ENCODE results near the gene MPL. TPM values are rescaled to one million over a fixed set of nuclear protein-coding genes. Genes with fewer than 3 reads are reported as not detected.

Gene MPL
- total RNA-seq, 1 experiment from 2014 or later: not detected

DNA sequence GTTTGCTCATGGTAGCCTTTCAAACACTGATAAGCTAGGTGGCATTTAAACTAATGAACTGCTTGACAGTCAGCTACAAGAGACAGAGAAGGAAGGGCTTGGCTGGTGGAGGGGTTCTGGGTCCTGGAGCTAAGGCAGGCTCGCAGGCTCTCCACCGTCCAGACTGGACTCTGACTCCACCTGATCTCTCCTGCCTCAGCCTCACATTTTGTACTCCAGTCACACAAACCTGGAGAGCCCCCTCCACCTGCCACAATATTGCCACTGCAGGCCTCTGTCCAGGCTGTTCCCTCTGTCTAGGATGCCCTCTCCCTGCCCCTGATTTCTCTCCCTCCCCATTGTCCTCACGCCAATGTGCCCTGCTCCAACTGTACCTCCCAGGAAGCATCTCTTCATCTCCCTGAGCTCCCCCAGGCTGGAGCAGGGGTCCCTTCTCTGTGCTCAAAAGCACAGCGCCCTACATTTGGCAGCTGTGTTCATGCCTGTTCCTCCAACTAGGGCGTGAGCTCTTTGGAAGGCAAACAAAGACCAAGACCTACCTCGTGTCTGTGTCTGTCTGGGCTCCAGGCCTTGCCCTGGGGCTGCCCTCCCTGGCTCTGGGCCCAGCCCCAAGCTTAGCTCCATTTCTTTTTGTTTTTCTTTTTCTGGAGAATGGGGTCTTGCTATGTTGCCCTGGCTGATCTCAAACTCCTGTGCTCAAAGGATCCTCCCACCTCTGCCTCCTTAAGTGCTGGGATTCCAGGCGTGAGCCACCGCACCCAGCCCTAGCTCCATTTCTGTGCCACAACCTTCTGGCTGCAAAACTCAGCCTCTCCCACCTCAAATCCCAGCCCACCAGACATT lies 33.9 kb upstream of the MPL start:
- no peaks in the 10 kb centered on the region for H3K9me2 ChIP-seq (ENCODE audit: insufficient read depth)
- no peak overlapping the region for H3K27ac ChIP-seq (ENCODE audit: low read depth, low read length)
- no peak for ATAC-seq
- H3K4me3 ChIP-seq (replicated peaks in 1 of 2; ENCODE audit: low read depth in 1 of 2, low read length in 2 of 2): no peak overlapping the region
- POLR2A ChIA-PET: no interaction called here
- TF ChIP-seq ZFX (IDR thresholded peaks at IDR 0.05): no peak
- TF ChIP-seq CEBPB (IDR thresholded peaks at IDR 0.05; ENCODE audit: low read depth): no peak
- no peak for TF ChIP-seq EGR1 (IDR thresholded peaks at IDR 0.05; ENCODE audit: low read depth)
- TF ChIP-seq SP1 (IDR thresholded peaks at IDR 0.05; ENCODE audit: low read depth): no peak
- TF ChIP-seq CBX3 (IDR thresholded peaks at IDR 0.05; ENCODE audit: low read depth): no peak
- no peak for TF ChIP-seq EZH2 (IDR thresholded peaks at IDR 0.05)
- no peak for TF ChIP-seq YY1 (IDR thresholded peaks at IDR 0.05; ENCODE audit: extremely low read depth, insufficient replicate concordance, low read depth, low read length)
- TF ChIP-seq RAD21 (IDR thresholded peaks at IDR 0.05; ENCODE audit: low read depth): no peak
- no peak for TF ChIP-seq SRF (IDR thresholded peaks at IDR 0.05; ENCODE audit: low read depth)
- no peak for TF ChIP-seq TCF7L2 (IDR thresholded peaks at IDR 0.05; ENCODE audit: borderline replicate concordance, extremely low read depth, insufficient read depth, insufficient read length)
- TF ChIP-seq, protein P1, sequence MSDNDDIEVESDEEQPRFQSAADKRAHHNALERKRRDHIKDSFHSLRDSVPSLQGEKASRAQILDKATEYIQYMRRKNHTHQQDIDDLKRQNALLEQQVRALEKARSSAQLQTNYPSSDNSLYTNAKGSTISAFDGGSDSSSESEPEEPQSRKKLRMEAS (IDR thresholded peaks at IDR 0.05): no peak
- no peak overlapping the region for H3K9ac ChIP-seq (ENCODE audit: low read length)
- H4K20me1 ChIP-seq (ENCODE audit: insufficient read depth): no peaks in the 10 kb centered on the region
- no peak overlapping the region for H3K4me2 ChIP-seq (ENCODE audit: low read length)
- no peaks in the 10 kb centered on the region for H3K79me2 ChIP-seq (ENCODE audit: insufficient read depth, low read length)
- no peaks in the 10 kb centered on the region for H3K27me3 ChIP-seq (ENCODE audit: insufficient read depth, low read length)
- no TSS peak for BruUV-seq (replicated peaks)
- H3K4me1 ChIP-seq (ENCODE audit: control insufficient read depth in 1 of 2, insufficient read depth in 2 of 2, low read length in 2 of 2): peaks cover 0 to 7% of the 10 kb centered on the region in 2 experiments; a peak in 1 of 4 replicates
- intact Hi-C loops (cut with micrococcal nuclease): no loop called here
- H3K9me3 ChIP-seq (ENCODE audit: control insufficient read depth in 1 of 2, insufficient read depth in 1 of 2, low read depth in 1 of 2, low read length in 2 of 2): no peaks in the 10 kb centered on the region
- no peak for DNase-seq (ENCODE audit: low read depth, low spot score)
- no peaks in the 10 kb centered on the region for H3K36me3 ChIP-seq (ENCODE audit: control insufficient read depth in 1 of 2, insufficient read depth in 2 of 2, low read length in 2 of 2)
- RAD21 ChIA-PET (ENCODE audit: low non-redundant PET in 1 of 2, low total read pairs in 2 of 2, uncharacterized antibody in 2 of 2, unreplicated experiment in 2 of 2): no interaction called here
- CTCF ChIA-PET: no interaction called here
- no peak overlapping the region for H2AFZ ChIP-seq (ENCODE audit: low read depth, low read length, poor library complexity, severe bottlenecking)

DNA sequence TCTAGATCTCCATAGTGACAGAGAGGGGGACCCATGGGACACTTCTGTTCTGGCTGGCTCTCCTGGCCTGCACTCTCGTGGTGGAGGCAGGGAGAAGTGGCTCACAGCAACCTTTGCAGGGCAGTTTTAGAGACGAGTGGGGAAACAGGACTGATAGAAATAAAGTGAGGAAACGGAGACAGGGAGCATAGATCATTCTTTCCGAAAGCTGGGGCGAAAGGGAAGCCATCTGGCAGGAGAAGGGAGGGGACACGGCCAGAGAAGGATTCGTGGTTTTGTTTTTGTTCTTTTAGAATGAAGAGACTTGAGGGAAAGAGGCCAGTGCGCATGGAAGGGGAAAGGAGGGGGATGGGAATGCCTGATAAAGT lies 33.3 kb upstream of the MPL start:
- TF ChIP-seq POLR2AphosphoS5 (IDR thresholded peaks at IDR 0.05; ENCODE audit: low read depth, low read length) (no peak), EZH2 (IDR thresholded peaks at IDR 0.05) (no peak), YY1 (IDR thresholded peaks at IDR 0.05; ENCODE audit: extremely low read depth, insufficient replicate concordance, low read depth, low read length) (no peak), EGR1 (IDR thresholded peaks at IDR 0.05; ENCODE audit: low read depth) (no peak)
- TF ChIP-seq, protein P2, sequence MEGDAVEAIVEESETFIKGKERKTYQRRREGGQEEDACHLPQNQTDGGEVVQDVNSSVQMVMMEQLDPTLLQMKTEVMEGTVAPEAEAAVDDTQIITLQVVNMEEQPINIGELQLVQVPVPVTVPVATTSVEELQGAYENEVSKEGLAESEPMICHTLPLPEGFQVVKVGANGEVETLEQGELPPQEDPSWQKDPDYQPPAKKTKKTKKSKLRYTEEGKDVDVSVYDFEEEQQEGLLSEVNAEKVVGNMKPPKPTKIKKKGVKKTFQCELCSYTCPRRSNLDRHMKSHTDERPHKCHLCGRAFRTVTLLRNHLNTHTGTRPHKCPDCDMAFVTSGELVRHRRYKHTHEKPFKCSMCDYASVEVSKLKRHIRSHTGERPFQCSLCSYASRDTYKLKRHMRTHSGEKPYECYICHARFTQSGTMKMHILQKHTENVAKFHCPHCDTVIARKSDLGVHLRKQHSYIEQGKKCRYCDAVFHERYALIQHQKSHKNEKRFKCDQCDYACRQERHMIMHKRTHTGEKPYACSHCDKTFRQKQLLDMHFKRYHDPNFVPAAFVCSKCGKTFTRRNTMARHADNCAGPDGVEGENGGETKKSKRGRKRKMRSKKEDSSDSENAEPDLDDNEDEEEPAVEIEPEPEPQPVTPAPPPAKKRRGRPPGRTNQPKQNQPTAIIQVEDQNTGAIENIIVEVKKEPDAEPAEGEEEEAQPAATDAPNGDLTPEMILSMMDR (IDR thresholded peaks at IDR 0.05 in 2 of 3, conservative IDR thresholded peaks at IDR 0.05 in 1 of 3; ENCODE audit: borderline replicate concordance in 1 of 3, insufficient read depth in 1 of 3, low read depth in 2 of 3, low read length in 2 of 3): no peak
- no peaks in the 10 kb centered on the region for H3K9me3 ChIP-seq (ENCODE audit: control insufficient read depth in 1 of 2, insufficient read depth in 1 of 2, low read depth in 1 of 2, low read length in 2 of 2)
- POLR2A ChIA-PET: no interaction called here
- no peaks in the 10 kb centered on the region for H3K79me2 ChIP-seq (ENCODE audit: insufficient read depth, low read length)
- ATAC-seq (no peak), DNase-seq (ENCODE audit: low read depth, low spot score) (no peak)
- H3K36me3 ChIP-seq (ENCODE audit: control insufficient read depth in 1 of 2, insufficient read depth in 2 of 2, low read length in 2 of 2): no peaks in the 10 kb centered on the region
- H3K4me1 ChIP-seq (ENCODE audit: control insufficient read depth in 1 of 2, insufficient read depth in 2 of 2, low read length in 2 of 2): peaks cover 0 to 7% of the 10 kb centered on the region in 2 experiments; a peak in 1 of 4 replicates
- intact Hi-C loops (cut with micrococcal nuclease): no loop called here
- BruUV-seq (replicated peaks): no TSS peak
- H3K4me3 ChIP-seq (replicated peaks in 1 of 2; ENCODE audit: low read depth in 1 of 2, low read length in 2 of 2): no peak overlapping the region
- H3K9ac ChIP-seq (ENCODE audit: low read length): no peak overlapping the region
- RAD21 ChIA-PET (ENCODE audit: low non-redundant PET in 1 of 2, low total read pairs in 2 of 2, uncharacterized antibody in 2 of 2, unreplicated experiment in 2 of 2): no interaction called here
- no peak overlapping the region for H2AFZ ChIP-seq (ENCODE audit: low read depth, low read length, poor library complexity, severe bottlenecking)
- H3K27me3 ChIP-seq (ENCODE audit: insufficient read depth, low read length): no peaks in the 10 kb centered on the region
- H3K4me2 ChIP-seq (ENCODE audit: low read length): no peak overlapping the region
- no peaks in the 10 kb centered on the region for H4K20me1 ChIP-seq (ENCODE audit: insufficient read depth)
- H3K9me2 ChIP-seq (ENCODE audit: insufficient read depth): no peaks in the 10 kb centered on the region
- CTCF ChIA-PET: no interaction called here
- H3K27ac ChIP-seq (ENCODE audit: low read depth, low read length): no peak overlapping the region
